GM12878 (cell line): ENCODE measurements around the gene C12orf43.

Experiments
- CTCF ChIP-seq, 3 experiments: IDR thresholded peaks in 2 of 3; conservative IDR thresholded peaks in 1 of 3; 2 replicates each; pipeline ENCODE4 v1.5.1; 2011; ENCODE audit warnings: low read depth in 3 of 3, low read length in 3 of 3, mild to moderate bottlenecking in 3 of 3, control low read depth in 2 of 3, moderate library complexity in 2 of 3, inconsistent platforms in 1 of 3, mixed read lengths in 1 of 3; ENCODE audit not compliant: control insufficient read depth in 2 of 3, insufficient read depth in 1 of 3; ENCODE audit errors: extremely low read depth in 1 of 3
- HDGF ChIP-seq: fragments of 450-650 bp; IDR thresholded peaks from 2 replicates; pipeline ENCODE4 v1.6.1; 2016; ENCODE audit warnings: antibody characterized with exemption
- REST ChIP-seq: IDR thresholded peaks from 2 replicates; pipeline ENCODE4 v1.6.1; 2012; ENCODE audit warnings: mild to moderate bottlenecking, low read depth, low read length
- ZBTB33 ChIP-seq: fragments of 450-650 bp; IDR thresholded peaks from 2 replicates; pipeline ENCODE4 v1.6.1; 2017; ENCODE audit warnings: mild to moderate bottlenecking

DNA sequence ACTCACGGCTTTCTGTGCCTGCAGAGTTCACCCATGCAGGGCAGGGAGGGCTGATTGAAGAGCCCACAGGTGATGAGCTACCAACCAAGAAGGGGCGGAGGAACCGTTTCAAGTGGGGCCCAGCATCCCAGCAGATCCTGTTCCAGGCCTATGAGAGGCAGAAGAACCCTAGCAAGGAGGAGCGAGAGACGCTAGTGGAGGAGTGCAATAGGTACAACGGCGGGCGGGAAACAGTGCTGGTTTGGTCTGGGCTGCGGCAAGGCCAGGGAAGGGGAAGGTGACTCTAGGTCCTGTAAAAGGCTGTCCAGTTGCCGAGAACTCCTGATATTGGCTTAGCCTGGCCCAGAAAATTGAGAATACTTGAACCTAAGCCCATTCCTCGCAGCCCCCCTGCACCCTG is 22.8 kb downstream of the C12orf43 start:
- TF ChIP-seq ZBTB33, result no peak
- TF ChIP-seq HDGF, result no peak
- TF ChIP-seq REST, result no peak
- TF ChIP-seq CTCF (IDR thresholded peaks at IDR 0.05 in 2 of 3, conservative IDR thresholded peaks at IDR 0.05 in 1 of 3; ENCODE audit: control insufficient read depth in 2 of 3, extremely low read depth in 1 of 3, insufficient read depth in 1 of 3, low read depth in 3 of 3, low read length in 3 of 3), result no peak
